ENCODE measurements around the gene ZAP70. TPM values are rescaled to one million over a fixed set of nuclear protein-coding genes. Genes with fewer than 3 reads are reported as not detected.

The ZAP70 gene
- total RNA-seq, 1 experiment from 2014 or later: 0.54 TPM

DNA sequence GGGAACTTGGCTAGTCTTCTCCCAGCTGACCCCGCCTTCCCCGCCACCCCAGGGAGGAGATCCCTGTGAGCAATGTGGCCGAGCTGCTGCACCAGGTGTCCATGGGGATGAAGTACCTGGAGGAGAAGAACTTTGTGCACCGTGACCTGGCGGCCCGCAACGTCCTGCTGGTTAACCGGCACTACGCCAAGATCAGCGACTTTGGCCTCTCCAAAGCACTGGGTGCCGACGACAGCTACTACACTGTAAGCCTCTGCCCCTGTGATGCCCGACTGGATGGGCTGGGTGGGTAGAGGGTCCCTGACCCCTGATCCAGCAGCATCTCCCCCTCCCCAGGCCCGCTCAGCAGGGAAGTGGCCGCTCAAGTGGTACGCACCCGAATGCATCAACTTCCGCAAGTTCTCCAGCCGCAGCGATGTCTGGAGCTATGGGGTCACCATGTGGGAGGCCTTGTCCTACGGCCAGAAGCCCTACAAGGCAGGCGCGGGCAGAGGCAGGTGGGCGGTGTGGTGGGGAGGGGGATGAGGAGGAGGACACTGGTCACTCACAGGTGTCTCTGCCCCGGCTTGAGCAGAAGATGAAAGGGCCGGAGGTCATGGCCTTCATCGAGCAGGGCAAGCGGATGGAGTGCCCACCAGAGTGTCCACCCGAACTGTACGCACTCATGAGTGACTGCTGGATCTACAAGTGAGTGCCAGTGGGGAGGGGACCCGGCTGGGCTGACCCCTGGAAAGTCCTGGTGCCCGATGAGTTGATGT, 24.2 kb downstream of the ZAP70 start:
- intact Hi-C loops (cut with micrococcal nuclease; ENCODE audit: unreplicated experiment) (no loop called here), in situ Hi-C loops (cut with HindIII; ENCODE audit: low pct_unique_long_range_greater_than_20kb, low sequenced_read_pairs) (no loop called here)
- Histone ChIP-seq H3K27ac (ENCODE audit: low read length) (no peak overlapping the region), H3K4me3 (ENCODE audit: low read depth in 2 of 2, low read length in 2 of 2) (no peak overlapping the region), H3K36me3 (ENCODE audit: control insufficient read depth, insufficient read depth, low read length) (no peaks in the 10 kb centered on the region), H3K4me1 (ENCODE audit: control insufficient read depth, insufficient read depth, low read length) (no peaks in the 10 kb centered on the region), H3K9me3 (ENCODE audit: control insufficient read depth, insufficient read depth, low read depth, low read length) (no peaks in the 10 kb centered on the region), H3K27me3 (ENCODE audit: control insufficient read depth, insufficient read depth, low read length) (no peaks in the 10 kb centered on the region)
- CTCF ChIA-PET: no interaction called here
- ATAC-seq (no peak), DNase-seq (ENCODE audit: low read depth, low spot score) (no peak)
- POLR2A ChIA-PET: no interaction called here
- no TSS peak for BruUV-seq (replicated peaks)
- no peak for TF ChIP-seq CTCF (IDR thresholded peaks at IDR 0.05)
- no peak for TF ChIP-seq POLR2AphosphoS5 (IDR thresholded peaks at IDR 0.05; ENCODE audit: low read depth, low read length)
- no peak for TF ChIP-seq SIN3A (IDR thresholded peaks at IDR 0.05; ENCODE audit: borderline replicate concordance, insufficient read depth, low read depth, low read length)
- no peak for TF ChIP-seq TCF7L2 (IDR thresholded peaks at IDR 0.05; ENCODE audit: low read depth, low read length)
- no peak for TF ChIP-seq REST (IDR thresholded peaks at IDR 0.05; ENCODE audit: insufficient read depth in 1 of 2, low read depth in 2 of 2, low read length in 1 of 2)

DNA sequence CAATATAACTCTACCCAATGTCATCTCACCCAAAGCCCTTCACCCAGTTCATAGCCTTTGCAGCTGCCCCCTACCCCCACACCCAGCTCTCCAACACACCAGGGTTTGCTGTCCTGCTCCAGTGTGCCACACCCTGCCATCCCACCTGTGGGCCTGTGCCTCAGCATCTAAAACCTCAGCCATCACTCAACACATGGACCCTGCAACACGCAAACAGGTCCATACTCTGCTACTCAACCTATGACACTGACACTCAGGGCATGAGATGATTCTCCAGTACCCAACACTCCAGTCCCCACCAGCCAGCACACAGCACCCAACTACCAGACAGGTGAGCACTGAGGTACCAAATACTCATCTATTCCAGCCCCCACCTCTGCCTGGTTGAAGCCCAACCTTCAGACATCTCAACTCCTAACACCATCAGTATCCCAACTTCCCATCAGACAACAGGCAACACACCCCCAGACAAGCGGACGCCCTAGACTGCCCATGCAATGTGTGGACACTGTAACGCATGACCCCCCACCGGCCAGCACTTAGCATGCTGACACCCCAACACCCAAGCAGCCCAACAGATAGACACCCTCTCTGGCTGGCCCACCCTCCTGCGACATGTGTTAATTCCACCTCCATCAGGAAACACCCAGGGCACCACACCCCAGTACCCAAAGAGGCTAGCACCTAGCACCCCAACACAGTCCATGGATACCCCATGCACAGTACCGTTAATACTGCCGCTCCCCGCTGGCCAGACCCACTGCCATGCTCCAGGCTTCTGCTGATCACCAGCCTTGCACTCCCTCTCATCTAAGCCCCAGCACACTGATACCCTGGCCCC, 25.0 kb downstream of the ZAP70 start:
- in situ Hi-C loops (cut with HindIII; ENCODE audit: low pct_unique_long_range_greater_than_20kb, low sequenced_read_pairs) (no loop called here), intact Hi-C loops (cut with micrococcal nuclease; ENCODE audit: unreplicated experiment) (no loop called here)
- H3K36me3 ChIP-seq (ENCODE audit: control insufficient read depth, insufficient read depth, low read length): no peaks in the 10 kb centered on the region
- H3K27me3 ChIP-seq (ENCODE audit: control insufficient read depth, insufficient read depth, low read length): no peaks in the 10 kb centered on the region
- TF ChIP-seq CTCF (IDR thresholded peaks at IDR 0.05): no peak
- TF ChIP-seq TCF7L2 (IDR thresholded peaks at IDR 0.05; ENCODE audit: low read depth, low read length): no peak
- no peak for TF ChIP-seq SIN3A (IDR thresholded peaks at IDR 0.05; ENCODE audit: borderline replicate concordance, insufficient read depth, low read depth, low read length)
- TF ChIP-seq REST (IDR thresholded peaks at IDR 0.05; ENCODE audit: insufficient read depth in 1 of 2, low read depth in 2 of 2, low read length in 1 of 2): no peak
- TF ChIP-seq POLR2AphosphoS5 (IDR thresholded peaks at IDR 0.05; ENCODE audit: low read depth, low read length): no peak
- ATAC-seq (0 out of 2 replicates have a peak, but pooled peaks have one; percentile 4), DNase-seq (ENCODE audit: low read depth, low spot score) (no peak)
- no peak overlapping the region for H3K4me3 ChIP-seq (ENCODE audit: low read depth in 2 of 2, low read length in 2 of 2)
- H3K27ac ChIP-seq (ENCODE audit: low read length): no peak overlapping the region
- H3K4me1 ChIP-seq (ENCODE audit: control insufficient read depth, insufficient read depth, low read length): no peaks in the 10 kb centered on the region
- CTCF ChIA-PET: no interaction called here
- BruUV-seq (replicated peaks): no TSS peak
- H3K9me3 ChIP-seq (ENCODE audit: control insufficient read depth, insufficient read depth, low read depth, low read length): no peaks in the 10 kb centered on the region
- POLR2A ChIA-PET: no interaction called here
